SKM-1 (cell line): ENCODE measurements around the gene MACROD2.

ENCODE experiments used
- DNase-seq: peaks from one replicate; lab custom pipeline; 2025; ENCODE audit not compliant: unreplicated experiment; lab: John Stamatoyannopoulos, UW

The MACROD2 gene

DNA sequence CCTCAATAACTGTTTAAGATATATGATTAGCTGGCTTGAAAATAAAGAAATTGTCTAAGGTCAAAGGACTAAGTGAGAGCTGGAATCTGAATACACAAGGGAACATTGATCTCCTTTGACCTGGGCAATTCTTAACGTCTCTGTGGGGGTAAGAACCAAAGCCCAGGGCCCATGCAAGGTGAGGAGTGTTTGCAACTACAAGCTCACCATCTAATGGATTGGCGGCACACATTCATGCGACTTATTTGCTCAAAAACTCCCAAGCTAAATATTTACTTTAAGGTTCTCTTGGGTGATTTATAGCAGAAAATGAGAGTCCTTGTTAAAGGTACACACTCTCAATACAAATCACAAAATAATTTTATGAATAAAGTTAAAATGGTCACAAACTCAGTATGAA, 734.1 kb downstream of the MACROD2 start:
- no peak for DNase-seq

- no peak for DNase-seq
These were observed 737.0 kb downstream of the MACROD2 start for GRCh38 chr20:14732343-14732742.

GRCh38 chr20:14732996-14733395, 737.7 kb downstream of the MACROD2 start:
- DNase-seq, result no peak

DNA sequence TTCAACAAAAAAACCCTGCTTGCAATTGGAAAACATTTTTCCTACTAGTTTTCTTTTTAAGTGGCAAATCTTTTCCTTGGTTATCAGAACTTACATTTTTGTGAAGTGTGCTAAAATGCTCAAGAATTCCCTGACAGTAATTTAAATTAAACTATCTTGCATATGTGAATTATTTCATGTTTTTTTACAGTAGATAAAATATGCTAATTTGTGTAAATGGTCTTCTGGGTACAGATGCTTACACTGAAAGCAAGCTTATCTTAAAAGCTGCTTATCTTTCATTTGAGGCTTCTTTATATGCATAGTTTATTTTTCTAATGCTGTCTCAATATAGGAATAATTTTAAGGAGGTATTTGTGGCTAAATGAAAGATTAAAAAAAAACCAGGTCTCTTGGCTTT, 745.1 kb downstream of the MACROD2 start:
- no peak for DNase-seq

- no peak for DNase-seq
These were observed 746.3 kb downstream of the MACROD2 start for GRCh38 chr20:14741616-14742015.

- DNase-seq, result no peak
These were observed 749.4 kb downstream of the MACROD2 start for GRCh38 chr20:14744723-14745122.

DNA sequence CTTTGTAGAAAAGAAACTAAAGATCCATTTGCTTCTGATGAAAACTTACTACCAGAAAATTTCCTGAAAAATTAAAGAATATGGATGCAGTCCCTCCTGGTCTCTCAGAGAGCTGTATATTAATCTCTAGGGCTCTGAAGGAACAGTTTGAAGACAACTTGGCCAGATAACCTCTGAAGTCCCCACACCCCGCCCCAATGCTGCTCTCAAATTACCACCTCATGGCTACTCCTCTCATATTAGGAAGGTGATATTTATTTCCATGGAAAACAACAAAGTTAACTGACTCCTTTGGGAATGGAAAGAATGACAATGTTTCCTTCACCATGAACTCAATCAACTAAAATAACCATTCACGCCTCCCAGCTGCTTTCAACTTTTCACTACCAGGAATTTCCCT, 750.5 kb downstream of the MACROD2 start:
- DNase-seq, result no peak

DNA sequence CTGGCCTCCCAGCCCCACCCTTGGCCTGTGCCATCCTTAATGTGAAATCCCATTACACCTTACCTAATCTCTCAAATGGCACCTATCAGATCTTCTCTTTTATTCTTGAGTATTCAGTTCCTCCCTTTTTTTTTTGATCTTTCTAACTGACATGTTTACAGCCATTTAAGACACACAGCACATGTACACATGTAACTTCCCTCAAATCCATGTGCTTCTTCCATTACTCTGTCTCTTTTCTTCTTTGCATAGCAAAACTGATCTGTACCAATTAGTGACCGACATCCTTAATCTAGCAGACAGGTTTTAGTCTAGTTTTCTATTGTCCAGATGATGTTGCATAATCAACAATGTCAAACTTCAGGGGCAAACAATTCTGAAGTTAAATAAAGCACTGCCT, 755.9 kb downstream of the MACROD2 start:
- DNase-seq, result no peak

DNA sequence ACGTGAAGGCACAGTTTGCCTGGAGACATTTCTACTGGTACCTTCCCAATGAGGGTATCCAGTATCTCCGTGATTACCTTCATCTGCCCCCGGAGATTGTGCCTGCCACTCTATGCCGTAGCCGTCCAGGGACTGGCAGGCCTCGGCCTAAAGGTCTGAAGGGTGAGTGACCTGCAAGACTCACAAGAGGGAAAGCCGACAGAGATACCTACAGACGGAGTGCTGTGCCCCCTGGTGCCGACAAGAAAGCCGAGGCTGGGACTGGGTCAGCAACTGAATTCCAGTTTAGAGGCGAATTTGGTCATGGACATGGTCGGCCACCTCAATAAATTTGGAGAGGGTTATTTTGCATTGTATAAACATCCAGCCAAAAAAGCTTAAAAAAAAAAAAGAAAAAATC, 762.4 kb downstream of the MACROD2 start:
- no peak for DNase-seq

GRCh38 chr20:14758356-14758755, 763.0 kb downstream of the MACROD2 start:
- no peak for DNase-seq

- no peak for DNase-seq
These were observed 764.7 kb downstream of the MACROD2 start for GRCh38 chr20:14759979-14760378.

GRCh38 chr20:14761903-14762302, 766.6 kb downstream of the MACROD2 start:
- no peak for DNase-seq

GRCh38 chr20:14764511-14765369, 769.4 kb downstream of the MACROD2 start:
- no peak for DNase-seq

DNA sequence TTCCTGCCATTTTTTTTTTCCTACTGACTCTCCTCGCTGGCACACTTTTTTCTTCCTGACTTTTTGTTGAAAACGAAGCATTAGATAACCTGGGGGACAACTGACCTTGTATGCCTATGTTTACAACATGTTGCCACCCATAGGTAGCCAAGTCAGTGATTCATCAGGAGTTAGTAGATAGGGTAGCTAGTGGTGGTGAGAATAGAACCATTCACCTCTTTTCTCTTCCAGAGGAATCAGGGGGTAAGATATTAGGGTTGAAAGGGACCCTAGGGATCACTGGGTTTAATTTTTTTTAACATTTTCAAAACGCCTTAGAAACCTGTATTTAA, 770.0 kb downstream of the MACROD2 start:
- no peak for DNase-seq

- no peak for DNase-seq
These were observed 778.2 kb downstream of the MACROD2 start for GRCh38 chr20:14773486-14773885.

- no peak for DNase-seq
These were observed 780.5 kb downstream of the MACROD2 start for GRCh38 chr20:14775778-14776177.

DNA sequence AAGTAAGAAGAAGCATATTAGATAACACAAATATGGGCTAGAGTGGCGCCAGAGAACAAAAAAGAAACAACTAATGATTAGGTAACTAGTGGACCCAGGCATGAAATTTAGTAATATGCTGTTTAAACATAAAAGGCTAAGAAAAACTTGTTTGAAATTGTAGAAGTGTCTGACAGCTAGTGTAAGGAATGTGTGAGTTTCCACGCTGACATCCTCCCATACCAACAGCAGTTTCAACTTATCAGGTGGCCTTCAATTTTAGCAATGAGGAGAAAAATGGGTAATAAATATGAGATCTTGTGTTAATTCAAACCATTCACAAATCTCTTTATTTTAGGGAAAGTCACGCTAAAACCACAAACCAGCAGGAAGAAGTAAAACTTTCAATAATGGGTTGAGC, 782.3 kb downstream of the MACROD2 start:
- DNase-seq, result no peak

DNA sequence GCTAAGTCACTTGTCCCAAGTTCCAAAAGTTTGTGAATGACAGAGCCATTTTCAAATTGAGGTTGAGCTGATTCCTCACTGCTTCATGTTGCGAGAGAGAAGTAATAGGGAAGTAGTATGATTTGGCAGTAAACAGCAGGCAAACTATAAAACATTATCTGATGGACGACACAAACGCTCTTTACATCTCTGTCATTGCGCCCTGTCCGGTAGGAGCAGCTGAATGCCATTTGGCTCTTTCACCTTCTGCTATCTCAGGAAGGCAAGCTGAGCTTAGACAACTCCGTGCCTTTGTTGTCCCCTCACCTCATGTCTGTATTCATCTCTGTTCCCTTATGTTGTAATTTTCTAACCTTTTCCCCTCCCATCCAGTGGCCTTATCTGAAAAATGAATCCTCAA, 782.8 kb downstream of the MACROD2 start:
- DNase-seq, result no peak

- DNase-seq, result no peak
These were observed 783.6 kb downstream of the MACROD2 start for GRCh38 chr20:14778875-14779274.

DNA sequence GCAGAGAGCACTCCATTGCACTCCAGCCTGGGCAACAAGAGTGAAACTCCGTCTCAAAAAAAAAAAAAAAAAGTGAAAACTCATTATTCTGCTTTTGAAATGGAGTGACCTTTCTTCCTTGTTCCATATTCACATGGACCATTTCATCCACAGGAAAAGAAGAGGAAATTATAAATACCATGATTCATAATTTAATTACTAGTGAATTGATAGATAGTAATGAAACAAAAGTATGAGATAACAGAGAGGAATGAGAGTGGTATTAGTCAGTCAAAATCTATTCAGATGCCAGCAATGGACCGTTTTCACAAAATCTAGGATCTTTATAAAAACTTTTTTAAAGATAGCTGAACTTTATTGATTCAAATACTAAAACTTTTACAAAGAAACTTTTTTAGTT, 785.2 kb downstream of the MACROD2 start:
- no peak for DNase-seq

DNA sequence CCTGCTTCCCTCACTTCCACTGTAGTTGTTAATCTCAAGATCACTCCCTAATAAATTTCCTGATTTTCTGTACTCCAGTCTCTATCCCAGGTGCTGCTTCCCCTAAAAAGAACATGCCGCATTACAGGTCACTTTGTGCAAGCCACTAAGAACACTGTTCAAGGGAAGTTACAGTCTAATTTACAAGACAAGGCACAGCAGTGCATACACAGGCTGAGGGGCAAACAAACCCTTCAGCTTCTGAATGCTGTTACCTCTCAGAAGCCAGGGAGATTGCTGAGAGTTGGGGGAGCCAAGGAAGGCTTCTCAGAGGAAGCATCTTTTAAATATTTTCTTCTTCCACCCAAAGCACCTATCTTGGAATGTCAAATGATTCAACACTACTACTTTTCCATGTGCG, 787.4 kb downstream of the MACROD2 start:
- no peak for DNase-seq

DNA sequence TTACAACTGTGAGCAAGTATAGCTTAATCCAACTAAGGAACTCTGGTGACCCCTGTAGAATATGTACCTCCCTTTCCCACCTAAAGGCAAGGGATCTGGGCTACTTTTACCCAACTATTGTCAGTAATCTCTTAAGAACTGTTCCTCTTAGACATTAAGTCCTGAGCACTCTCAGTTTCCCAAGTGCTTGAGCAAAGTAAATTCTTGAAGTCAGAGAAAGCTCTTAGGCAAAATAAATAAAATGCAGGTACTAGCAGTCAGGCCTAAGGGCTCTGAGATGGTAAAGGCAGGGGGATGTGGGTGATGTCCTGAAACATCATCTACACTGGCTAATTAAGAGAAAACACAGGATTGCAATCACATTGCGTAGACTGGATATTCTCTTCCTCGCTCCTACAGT, 788.5 kb downstream of the MACROD2 start:
- DNase-seq, result no peak

DNA sequence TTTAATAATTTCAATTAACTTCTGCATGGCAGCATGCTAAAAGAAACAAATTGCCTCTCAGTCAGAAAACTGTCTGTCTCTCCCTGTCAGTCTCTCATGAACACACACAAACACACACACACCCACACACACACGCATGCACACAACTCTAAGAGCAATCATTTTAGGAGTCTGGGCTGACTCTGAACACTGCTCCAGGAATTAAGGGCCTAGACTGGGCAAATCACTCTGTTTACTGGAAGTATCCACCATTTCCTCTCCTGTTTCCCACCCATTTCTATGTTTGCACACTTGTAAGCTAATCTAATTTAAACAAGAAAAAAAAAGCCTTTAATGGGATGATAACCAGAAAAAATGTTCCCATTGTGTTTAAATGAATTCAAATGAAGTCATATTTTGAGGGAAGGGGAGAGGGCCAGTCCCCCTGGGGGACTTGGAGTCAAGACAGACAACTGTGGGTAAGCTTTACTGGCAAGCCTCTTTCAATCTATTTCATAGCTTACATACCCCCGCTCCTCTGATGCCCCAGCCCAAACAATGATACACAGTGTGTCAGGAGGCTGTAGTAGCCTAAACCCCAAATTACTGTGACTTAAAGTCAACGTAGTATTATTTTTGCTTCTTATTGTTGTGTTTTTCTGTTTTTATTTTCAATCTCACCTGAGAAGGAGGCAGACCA, 789.9 kb downstream of the MACROD2 start:
- DNase-seq, result no peak
